K562 (cell line): Measurements from ENCODE around the gene RARG. TPM values are rescaled to one million over a fixed set of nuclear protein-coding genes. Genes with fewer than 3 reads are reported as not detected.

Experiments used
- ATF4 ChIP-seq: fragments of 450-650 bp; formaldehyde crosslinking; IDR thresholded peaks from 2 replicates; pipeline ENCODE4 v1.4.0; 2022; ENCODE audit warnings: mild to moderate bottlenecking, moderate library complexity
- BACH1 ChIP-seq: fragments of 200-800 bp; sonication (Bioruptor generic); IDR thresholded peaks from 2 replicates; pipeline ENCODE4 v1.6.1; 2016; ENCODE audit warnings: missing genetic modification characterization, missing compliant biosample characterization
- E2F4 ChIP-seq: sonication (generic); formaldehyde crosslinking; IDR thresholded peaks from 2 replicates; pipeline ENCODE4 v1.8.0; 2022; ENCODE audit warnings: mild to moderate bottlenecking, low read depth, missing genetic modification reagents
- GABPA ChIP-seq: fragments of 200-800 bp; sonication (Bioruptor generic); conservative IDR thresholded peaks from 2 replicates; pipeline ENCODE4 v1.6.1; 2016; ENCODE audit warnings: low read depth, missing genetic modification characterization, missing compliant biosample characterization
- HDAC3 ChIP-seq: fragments of 450-650 bp; IDR thresholded peaks from 2 replicates; pipeline ENCODE4 v1.6.1; 2018; ENCODE audit warnings: borderline replicate concordance, mild to moderate bottlenecking, moderate library complexity; ENCODE audit not compliant: partially characterized antibody
- MGA ChIP-seq: fragments of 450-650 bp; IDR thresholded peaks from 2 replicates; pipeline ENCODE4 v1.6.1; 2016; ENCODE audit warnings: mild to moderate bottlenecking, moderate library complexity
- ZBTB26 ChIP-seq: fragments of 450-650 bp; formaldehyde crosslinking; IDR thresholded peaks from 2 replicates; pipeline ENCODE4 v1.4.0; 2022; ENCODE audit warnings: missing genetic modification characterization
- ZNF124 ChIP-seq: sonication (generic); formaldehyde crosslinking; IDR thresholded peaks from 2 replicates; pipeline ENCODE4 v1.8.1; 2022; ENCODE audit warnings: missing genetic modification reagents
- polyA plus RNA-seq, 8 experiments: library from polyadenylated mRNA; depleted of rRNA in 4 of 8; stranded (reverse) in 5 of 8; unstranded in 3 of 8; fragments of >200 nt; fragmentation: Nextera tagmentation in 2 of 8; fragmentation: Illumina TruSeq in 1 of 8; extraction: Ambion mirVana in 2 of 8; extraction: Trizol in 1 of 8; gene quantifications; 2 replicates each; pipeline versions ENCODE4 v1.2.1 to v1.2.3, GENCODE V29; 2011 to 2014; ENCODE audit warnings: inconsistent platforms in 1 of 8, missing spikeins in 1 of 8
- total RNA-seq, 7 experiments: library from RNA; depleted of rRNA in 6 of 7; stranded (reverse); fragments of >200 nt in 6 of 7; fragmentation: Illumina TruSeq in 2 of 7; extraction: Trizol in 2 of 7; gene quantifications; 2 replicates each; pipeline versions ENCODE4 v1.2.1 to v1.2.3, GENCODE V29; 2011 to 2021; ENCODE audit warnings: low replicate concordance in 1 of 7

RARG gene
- total and polyA plus RNA-seq, 9 of the 15 experiments (the other 6 are each of a cell fraction or from before 2014, with no cell fraction given), result 0.18 to 7.6 (median 3.8) TPM

GRCh38 chr12:53222170-53222721, 9.8 kb downstream of the RARG start (continued):
- TF ChIP-seq HDAC3 (no peak), ATF4 (no peak), GABPA (tag) (no peak), BACH1 (tag) (no peak), ZNF124 (CRISPR knock-in tag) (no peak), E2F4 (CRISPR knock-in tag) (no peak), ZBTB26 (CRISPR knock-in tag) (no peak), MGA (no peak)
